Activated CD4-positive, alpha-beta memory T cell treated with anti-CD3 and anti-CD28 coated beads for 36 hours (primary cell): ENCODE measurements around the gene NMRK2. TPM values are rescaled to one million over a fixed set of nuclear protein-coding genes. Genes with fewer than 3 reads are reported as not detected.

Experiments
- CTCF ChIA-PET: fragments of 350-600 bp; sonication (Branson Sonifier 250); formaldehyde crosslinking; loops from one replicate; lab custom pipeline; 2021; ENCODE audit warnings: antibody characterized with exemption, inconsistent platforms; lab: Charles Lee
- POLR2A ChIA-PET: fragments of 350-600 bp; sonication (Branson Sonifier 250); formaldehyde crosslinking; loops from one replicate; lab custom pipeline; 2021; ENCODE audit warnings: antibody characterized with exemption; lab: Charles Lee
- DNase-seq: peaks from one replicate; pipeline ENCODE4 v3.0.0-alpha.2; 2020
- H3K27ac Mint-ChIP-seq: one replicate; pipeline ENCODE4 v1.8.0; 2021; ENCODE audit warnings: mixed read lengths
- H3K27me3 Mint-ChIP-seq: one replicate; pipeline ENCODE4 v1.8.0; 2021; ENCODE audit warnings: mixed read lengths
- H3K36me3 Mint-ChIP-seq: one replicate; pipeline ENCODE4 v1.8.0; 2021; ENCODE audit warnings: mixed read lengths
- H3K4me1 Mint-ChIP-seq: one replicate; pipeline ENCODE4 v1.8.0; 2021; ENCODE audit warnings: low read depth, mixed read lengths
- H3K4me3 Mint-ChIP-seq: one replicate; pipeline ENCODE4 v1.8.0; 2021; ENCODE audit warnings: mild to moderate bottlenecking, mixed read lengths
- H3K9me3 Mint-ChIP-seq: one replicate; pipeline ENCODE4 v1.8.0; 2021; ENCODE audit warnings: mixed read lengths
- intact Hi-C: fragments of 100-400 bp; cut with micrococcal nuclease; formaldehyde crosslinking; loops from one replicate; pipeline ENCODE4 v1.15.1; 2023
- microRNA-seq: library from miRNA; unstranded; fragments of <30 nt; microRNA quantifications from one replicate; pipeline ENCODE4 v1.2.0, GENCODE V29; 2022; ENCODE audit warnings: borderline number of aligned reads, borderline microRNAs expressed, borderline replicate concordance
- total RNA-seq, 2 experiments: library from RNA; stranded (reverse); gene quantifications; one replicate each; pipeline ENCODE4 v1.2.3, GENCODE V29; 2021

Gene NMRK2
- total RNA-seq, 2 experiments from 2014 or later: not detected

DNA sequence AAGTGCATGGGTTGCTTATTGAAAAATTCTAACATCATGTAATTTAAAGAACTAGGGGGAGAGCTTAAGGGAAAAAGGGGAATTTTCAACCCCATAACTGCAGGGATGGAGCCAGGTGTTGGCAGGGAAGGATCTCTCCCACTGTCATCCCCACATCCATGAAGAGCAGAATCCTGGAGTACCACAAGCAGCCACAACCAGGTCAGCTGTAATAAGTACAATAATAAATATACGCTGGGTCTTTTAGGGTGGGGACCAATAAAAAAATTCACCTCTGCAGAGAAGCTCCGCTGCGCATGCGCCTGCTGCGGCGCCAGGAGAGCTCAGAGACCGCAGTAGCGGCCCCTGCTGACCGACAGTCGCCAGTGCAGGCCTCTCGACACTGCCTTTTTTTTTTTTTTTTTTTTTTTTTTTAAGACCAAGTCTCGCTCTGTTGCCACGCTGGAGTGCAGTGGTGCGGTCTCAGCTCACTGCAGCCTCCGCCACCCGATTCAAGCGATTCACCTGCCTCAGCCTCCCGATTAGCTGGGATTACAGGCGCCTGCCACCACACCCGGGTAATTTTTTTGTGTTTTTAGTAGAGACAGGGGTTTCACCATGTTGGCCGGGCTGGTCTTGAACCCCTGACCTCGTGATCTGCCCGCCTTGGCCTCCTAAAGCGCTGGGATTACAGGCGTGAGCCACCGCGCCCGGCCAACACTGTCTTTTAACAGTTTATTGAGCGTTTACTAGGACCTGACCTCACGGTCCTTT, 54.9 kb downstream of the NMRK2 start:
- DNase-seq: peak; percentile 92
- H3K36me3 Mint-ChIP-seq: peaks cover 26% of the 10 kb centered on the region
- peak overlapping the region; percentile 64 for H3K27ac Mint-ChIP-seq
- ChIA-PET CTCF (interaction anchor here (0.5 to 2.6 kb wide), 18 partner anchors 9 to 803 kb away, joined by 3 to 24 read pairs (median 3); partner anchors contain the start of genes DAPK3, FEM1A, MRPL54 and PIAS4), POLR2A (interaction anchor here (0.6 to 1.7 kb wide), 8 partner anchors 10 to 259 kb away, joined by 3 to 14 read pairs (median 4); partner anchors contain the start of genes DAPK3 and YJU2)
- H3K27me3 Mint-ChIP-seq: no peaks in the 10 kb centered on the region
- H3K4me3 Mint-ChIP-seq: peak overlapping the region; percentile 96
- intact Hi-C loops: loop anchor here (2.0 to 5.0 kb wide), 5 partner anchors 79 to 485 kb away; partner anchors contain the start of genes FZR1, HDGFL2, MAP2K2 and MRPL54
- peaks cover 34% of the 10 kb centered on the region for H3K4me1 Mint-ChIP-seq
- no peaks in the 10 kb centered on the region for H3K9me3 Mint-ChIP-seq

DNA sequence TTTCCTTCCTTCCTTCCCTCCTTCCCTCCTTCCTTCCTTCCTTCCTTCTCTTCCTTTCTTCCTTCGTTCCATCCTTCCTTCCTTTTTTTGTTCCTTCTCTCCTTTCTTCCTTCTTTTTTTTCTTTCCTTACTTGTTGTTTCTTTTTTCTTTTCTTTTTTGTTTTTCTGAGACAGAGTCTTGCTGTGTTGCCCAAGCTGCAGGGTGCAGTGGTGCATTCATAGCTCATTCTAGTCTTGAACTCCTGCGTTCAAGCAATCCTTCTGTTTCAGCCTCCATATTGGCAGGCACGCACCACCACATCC, 57.9 kb downstream of the NMRK2 start:
- H3K4me1 Mint-ChIP-seq: peaks cover 19% of the 10 kb centered on the region
- H3K9me3 Mint-ChIP-seq: no peaks in the 10 kb centered on the region
- no peak overlapping the region for H3K4me3 Mint-ChIP-seq
- ChIA-PET POLR2A (interaction anchor here (0.6 kb wide), 2 partner anchors 15 to 887 kb away, joined by 3 read pairs; no protein-coding TSS in a partner anchor), CTCF (interaction anchor here (0.9 to 3.0 kb wide), 3 partner anchors 150 to 446 kb away, joined by 3 to 7 read pairs (median 3); no protein-coding TSS in a partner anchor)
- no peak overlapping the region for H3K27ac Mint-ChIP-seq
- no peaks in the 10 kb centered on the region for H3K36me3 Mint-ChIP-seq
- intact Hi-C loops: loop anchor here (1.0 kb wide), 2 partner anchors 17 to 190 kb away; partner anchors contain the start of gene PIAS4
- no peak for DNase-seq
- H3K27me3 Mint-ChIP-seq: no peaks in the 10 kb centered on the region

Small RNAs within 50 kb of the gene (microRNA-seq; reads per million reads assigned to microRNA genes)
- gene MIR637: not detected

Other genes with a start within 250 kb of the NMRK2 start
- 10 to 100 TPM; 14.7 to 15.7 TPM for gene PIP5K1C, start 232.6 kb upstream of the NMRK2 start, total RNA-seq
- 1 to 10 TPM; 3.1 to 3.7 TPM for gene TJP3, start 224.7 kb upstream of the NMRK2 start, total RNA-seq
- 10 to 100 TPM; 38.2 to 41.8 TPM for gene APBA3, start 171.4 kb upstream of the NMRK2 start, total RNA-seq
- 10 to 100 TPM; 63.2 to 65.2 TPM for gene MRPL54, start 170.4 kb upstream of the NMRK2 start, total RNA-seq
- gene RAX2, start 160.8 kb upstream of the NMRK2 start, total RNA-seq: not detected
- gene MATK, start 146.7 kb upstream of the NMRK2 start, total RNA-seq: 10 to 100 TPM; 24.4 to 25.2 TPM
- gene ZFR2, start 64.0 kb upstream of the NMRK2 start, total RNA-seq: under 1 TPM; 0.33 to 0.58 TPM
- not detected for gene ATCAY, start 52.4 kb upstream of the NMRK2 start, total RNA-seq
- gene DAPK3, start 38.0 kb downstream of the NMRK2 start, total RNA-seq: 10 to 100 TPM; 32.4 to 33.3 TPM
- 1,000 to 10,000 TPM; 3,113 to 3,225 TPM for gene EEF2, start 52.4 kb downstream of the NMRK2 start, total RNA-seq
- gene PIAS4, start 74.7 kb downstream of the NMRK2 start, total RNA-seq: 10 to 100 TPM; 22.5 to 24.4 TPM
- gene ZBTB7A, start 133.8 kb downstream of the NMRK2 start, total RNA-seq: 10 to 100 TPM; 31.0 to 32.5 TPM
- gene MAP2K2, start 191.1 kb downstream of the NMRK2 start, total RNA-seq: 100 to 1,000 TPM; 128 to 129 TPM
- not detected for gene CREB3L3, start 220.6 kb downstream of the NMRK2 start, total RNA-seq
- gene SIRT6, start 249.5 kb downstream of the NMRK2 start, total RNA-seq: 10 to 100 TPM; 28.0 to 29.7 TPM
- 1 to 10 TPM; 1.7 to 1.8 TPM for gene ANKRD24, start 249.6 kb downstream of the NMRK2 start, total RNA-seq